ENCODE measurements around the gene MRE11.
"Not testable (repeated sequence)": the region's sequence is repeated elsewhere in the genome, so short reads cannot be mapped to it uniquely, and the experiment has no call there.

MRE11 gene

DNA sequence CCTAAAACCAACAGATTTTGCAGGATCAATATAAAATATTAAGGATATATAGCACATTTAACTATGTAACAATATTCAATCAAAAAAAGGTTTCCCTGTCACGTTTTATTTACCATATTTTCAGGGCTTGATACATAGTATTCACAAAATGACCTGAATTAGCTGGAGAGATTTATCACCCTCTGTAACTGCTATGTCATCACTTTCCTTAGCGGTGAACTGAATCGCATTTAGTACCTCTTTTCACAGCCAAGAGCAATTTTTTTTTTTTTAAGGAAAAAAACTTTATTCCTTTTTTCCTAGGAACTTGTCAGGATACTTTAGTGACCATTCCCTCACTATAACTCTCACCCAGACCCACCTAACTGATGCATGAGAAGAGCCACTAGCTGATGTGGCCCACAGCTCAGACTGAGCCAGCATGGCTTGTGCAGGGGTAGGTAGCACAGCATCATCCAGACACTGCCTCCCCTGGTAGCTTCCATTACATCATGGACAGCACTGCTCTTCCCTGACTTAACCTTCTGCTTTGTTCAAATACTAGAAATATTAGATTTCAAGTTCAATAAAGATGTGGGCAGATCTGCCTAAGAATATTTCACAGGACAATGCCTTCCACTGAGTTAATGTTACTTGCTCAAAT lies 75.4 kb downstream of the MRE11 start:
- no peak for DNase-seq

DNA sequence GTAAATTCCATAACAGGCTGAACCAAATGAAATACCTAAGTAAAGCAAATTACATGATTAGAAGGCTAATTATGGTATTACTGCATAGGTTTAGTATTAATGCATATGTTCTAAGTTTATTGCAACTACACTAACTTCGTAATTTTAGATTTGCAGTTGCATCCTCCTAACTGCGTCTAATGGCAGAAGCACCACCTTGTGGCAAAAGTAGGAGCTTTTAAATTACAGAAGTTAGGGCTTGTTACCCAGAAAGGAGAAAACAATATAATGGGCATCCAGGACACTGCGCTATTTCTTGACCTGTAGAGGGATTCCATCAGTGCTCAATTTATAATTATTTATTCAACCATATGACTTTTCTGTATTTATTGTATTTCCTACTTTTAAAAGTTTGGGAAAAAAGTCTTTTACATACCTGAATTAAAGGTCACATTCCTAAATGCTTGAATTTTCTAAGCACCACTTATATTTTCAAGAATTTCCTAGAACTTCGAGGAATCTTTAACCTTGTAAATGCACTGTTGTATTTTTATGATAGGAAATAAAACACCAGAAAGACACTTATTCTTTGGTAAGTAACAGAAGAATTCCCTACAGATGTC lies 76.2 kb downstream of the MRE11 start:
- peak; percentile 1 for DNase-seq

GRCh38 chr11:94405062-94405833 lies 88.4 kb downstream of the MRE11 start:
- no peak for DNase-seq

DNA sequence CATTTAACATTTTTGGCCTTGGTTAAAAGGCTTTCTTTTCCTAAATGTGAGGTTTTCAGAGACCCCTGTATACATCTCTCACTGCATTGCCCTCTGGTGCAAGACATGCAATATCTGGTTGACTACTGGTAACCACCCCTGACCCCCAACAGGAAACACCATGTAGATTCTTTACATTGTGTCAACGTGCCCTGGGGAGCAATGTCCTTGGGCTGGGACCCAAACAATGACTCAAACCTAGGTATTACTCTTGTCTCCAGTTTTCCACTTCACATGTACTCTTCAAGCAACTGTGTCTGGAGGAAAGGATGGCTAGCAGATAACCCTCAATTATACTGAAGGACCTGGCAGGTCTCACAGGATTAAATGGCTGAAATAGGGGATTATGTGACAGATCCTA lies 91.3 kb downstream of the MRE11 start:
- no peak for DNase-seq

DNA sequence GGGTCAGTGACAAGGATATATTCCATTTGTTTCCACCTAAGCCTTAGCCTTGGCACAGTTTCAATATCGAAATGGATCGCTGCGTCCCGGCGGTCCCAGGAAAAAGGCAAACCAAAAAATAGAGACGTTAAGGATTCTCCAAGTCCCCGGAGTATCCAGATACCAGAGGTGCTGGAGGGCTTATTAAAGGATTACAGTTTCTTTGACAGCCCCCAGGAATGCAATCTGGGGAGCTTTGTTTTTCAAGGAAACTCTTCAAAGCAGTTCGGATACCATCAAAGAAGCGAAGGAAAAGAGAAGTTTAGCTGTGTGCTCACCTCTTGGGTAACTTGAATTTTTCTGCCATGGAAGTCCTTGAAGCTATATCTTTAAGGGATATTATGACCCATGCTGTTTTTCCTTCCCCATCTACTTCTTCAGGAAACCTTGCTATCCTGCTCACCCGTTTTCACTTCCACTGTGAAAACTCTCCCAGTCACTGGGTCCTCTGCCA lies 91.8 kb downstream of the MRE11 start:
- no peak for DNase-seq

GRCh38 chr11:94400839-94401772 lies 92.5 kb downstream of the MRE11 start, which contains the start of gene GPR83:
TSS of gene GPR83 (minus strand) at chr11:94401419. CDS start at chr11:94401247, 172 bp downstream.
- DNase-seq: no peak

DNA sequence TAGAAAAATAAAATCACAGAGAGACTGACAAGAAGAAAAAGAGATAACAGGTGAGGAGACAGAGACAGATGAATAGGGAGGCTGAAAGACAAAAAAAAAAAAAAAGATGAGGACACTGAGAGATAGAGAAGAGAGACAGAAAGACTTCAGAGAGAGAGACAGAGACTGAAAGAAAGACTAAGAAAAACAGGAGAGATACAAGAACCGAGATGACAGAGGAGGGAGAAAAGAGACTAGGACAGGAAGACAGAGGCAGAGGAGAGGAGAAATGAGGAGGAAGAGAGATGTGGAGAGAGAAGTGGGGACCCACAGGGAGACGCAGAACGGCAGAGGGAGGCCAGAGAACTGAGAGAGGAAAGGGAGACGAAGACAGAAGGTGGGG lies 93.2 kb downstream of the MRE11 start:
- DNase-seq: no peak

DNA sequence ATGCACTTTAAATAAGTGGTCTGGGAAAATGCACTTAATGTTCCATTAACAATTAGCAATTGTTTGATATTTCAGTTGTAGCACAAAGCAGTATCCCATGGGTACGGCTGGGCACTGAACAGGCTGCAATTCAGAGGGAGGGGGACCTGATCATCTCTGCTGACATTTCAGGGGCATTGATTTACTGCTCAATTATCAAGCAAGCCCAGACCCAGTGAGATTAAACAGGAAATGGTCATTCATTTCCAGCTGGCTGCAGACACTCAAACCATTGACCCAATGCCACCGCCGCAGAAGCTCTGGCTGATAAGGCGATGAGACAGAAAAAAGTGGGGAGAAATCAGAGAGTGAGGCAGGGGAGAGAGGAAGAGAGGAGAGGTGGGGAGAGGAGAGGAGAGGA lies 93.6 kb downstream of the MRE11 start:
- no peak for DNase-seq

- no peak for DNase-seq
These were observed 95.5 kb downstream of the MRE11 start for GRCh38 chr11:94398101-94398500.

DNA sequence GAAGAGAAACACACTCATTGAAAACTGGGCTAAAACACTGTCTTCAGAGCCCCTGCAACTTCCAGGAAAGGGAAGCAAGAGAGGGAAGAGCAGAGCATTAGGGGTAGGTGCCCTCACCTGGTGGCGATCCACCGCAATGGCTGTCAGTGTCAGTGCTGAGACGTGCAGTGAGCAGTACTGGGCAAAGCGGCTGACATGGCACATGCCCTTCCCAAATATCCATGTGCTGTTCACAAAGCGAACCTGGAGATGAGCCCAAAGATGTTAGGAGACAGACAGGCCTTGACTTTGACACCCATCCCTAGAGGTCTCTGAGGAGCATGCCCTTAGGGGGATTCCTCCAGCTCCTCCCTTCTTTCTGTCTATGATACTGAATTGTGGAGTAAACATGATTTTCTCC lies 97.4 kb downstream of the MRE11 start:
- DNase-seq: no peak

DNA sequence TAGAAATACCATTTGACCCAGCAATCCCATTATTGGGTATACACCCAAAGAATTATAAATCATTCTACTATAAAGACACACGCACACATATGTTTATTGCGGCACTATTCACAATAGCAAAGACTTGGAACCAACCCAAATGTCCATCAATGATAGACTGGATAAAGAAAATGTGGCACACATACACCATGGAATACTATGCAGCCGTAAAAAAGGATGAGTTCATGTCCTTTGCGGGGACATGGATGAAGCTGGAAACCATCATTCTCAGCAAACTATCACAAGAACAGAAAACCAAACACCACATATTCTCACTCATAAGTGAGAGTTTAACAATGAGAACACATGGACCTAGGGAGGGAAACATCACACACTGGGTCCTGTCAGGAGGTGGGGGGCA lies 101.7 kb downstream of the MRE11 start:
- not testable (repeated sequence) for DNase-seq

DNA sequence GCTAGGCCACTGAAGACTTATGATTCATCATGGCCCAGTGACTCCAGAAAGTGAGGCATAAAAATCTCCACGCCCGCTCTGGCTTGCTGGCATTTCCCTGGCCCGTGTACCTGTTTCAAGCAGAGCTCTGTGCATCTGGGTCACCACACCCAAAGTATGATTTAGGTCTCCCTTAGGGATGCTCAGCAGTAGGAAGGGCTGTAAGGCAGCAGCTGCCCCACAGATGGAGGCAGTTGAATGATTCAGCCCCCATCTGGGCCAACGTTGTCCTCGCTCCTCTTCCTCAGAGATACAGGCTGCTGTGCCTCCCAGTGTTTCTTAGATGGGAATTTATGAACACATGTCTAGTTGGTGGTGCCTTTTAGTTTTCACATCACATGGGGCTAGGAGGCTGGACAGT lies 114.0 kb downstream of the MRE11 start:
- DNase-seq: no peak

GRCh38 chr11:94376841-94377240 lies 116.8 kb downstream of the MRE11 start:
- no peak for DNase-seq

- DNase-seq: not testable (repeated sequence)
These were observed 123.1 kb downstream of the MRE11 start for GRCh38 chr11:94370576-94370975.

Measured in GDM1 (cell line).